GM12878 (cell line): ENCODE data around the gene THY1. TPM values are rescaled to one million over a fixed set of nuclear protein-coding genes. Genes with fewer than 3 reads are reported as not detected.
"Not testable (repeated sequence)": the region's sequence is repeated elsewhere in the genome, so short reads cannot be mapped to it uniquely, and the experiment has no call there.

Experiments used
- ATAC-seq: fragments of 200-7000 bp; cut with Tn5 transposase; 3 replicates; pipeline ENCODE4 v1.9.1; 2020; ENCODE audit warnings: mild to moderate bottlenecking, moderate library complexity
- BruUV-seq: library from RNA; stranded (reverse); fragments of 400-500 nt; replicated peaks from 2 replicates; lab custom pipeline; 2021; lab: Mats Ljungman, UMichigan
- CTCF ChIA-PET: fragments of 300-600 bp; sonication (Branson Sonifier 250); formaldehyde crosslinking; extraction: SDS; loops from one replicate; lab custom pipeline; 2021; ENCODE audit warnings: inconsistent platforms; lab: Yijun Ruan, JAX
- POLR2A ChIA-PET: fragments of 350-600 bp; formaldehyde crosslinking; extraction: SDS; loops from one replicate; lab custom pipeline; 2021; ENCODE audit warnings: inconsistent platforms; lab: Charles Lee
- RAD21 ChIA-PET: fragments of 300-600 bp; sonication (Branson Sonifier 250); formaldehyde crosslinking; loops from one replicate; lab custom pipeline; 2023; ENCODE audit warnings: antibody characterized with exemption; ENCODE audit not compliant: unreplicated experiment; lab: Charles Lee
- SMC1A ChIA-PET: fragments of 300-600 bp; sonication (Branson Sonifier 250); formaldehyde crosslinking; loops from one replicate; lab custom pipeline; 2023; ENCODE audit not compliant: unreplicated experiment, uncharacterized antibody; lab: Charles Lee
- DNase-seq: peaks from one replicate; pipeline ENCODE4 v3.0.0-alpha.2; 2011; ENCODE audit warnings: low read depth, low spot score
- FAIRE-seq: peaks from 3 replicates; lab custom pipeline; 2011; peaks lifted over from hg19 to GRCh38; lab: Jason Lieb, UNC
- H2AFZ ChIP-seq: 2 replicates; pipeline ENCODE4 v1.6.0; 2011; ENCODE audit warnings: low read depth, low read length, control low read depth; ENCODE audit not compliant: control insufficient read depth
- H3K27ac ChIP-seq: 2 replicates; pipeline ENCODE4 v1.5.1; 2011; ENCODE audit warnings: control low read depth; ENCODE audit not compliant: control insufficient read depth, insufficient read depth
- H3K27me3 ChIP-seq, 2 experiments: replicated peaks in 1 of 2; 2 replicates each; pipeline versions ENCODE4 v1.6.0 to v1.6.1; 2011; ENCODE audit warnings: low read length in 1 of 2; ENCODE audit not compliant: control insufficient read depth in 2 of 2, insufficient read depth in 2 of 2
- H3K36me3 ChIP-seq, 2 experiments: 2 replicates each; pipeline ENCODE4 v1.5.1; 2011; ENCODE audit warnings: low read length in 1 of 2; ENCODE audit not compliant: control insufficient read depth in 2 of 2, insufficient read depth in 2 of 2
- H3K4me1 ChIP-seq: 2 replicates; pipeline ENCODE4 v1.6.1; 2011; ENCODE audit warnings: mild to moderate bottlenecking, low read length, moderate library complexity, mixed read lengths; ENCODE audit not compliant: control insufficient read depth, insufficient read depth
- H3K4me2 ChIP-seq: 2 replicates; pipeline ENCODE4 v1.6.0; 2011; ENCODE audit warnings: control low read depth; ENCODE audit not compliant: control insufficient read depth, insufficient read depth
- H3K4me3 ChIP-seq: fragments of 200-600 bp; sonication (generic); 2 replicates; pipeline ENCODE4 v1.5.1; 2016
- H3K79me2 ChIP-seq: 2 replicates; pipeline ENCODE4 v1.6.0; 2011; ENCODE audit warnings: low read length; ENCODE audit not compliant: control insufficient read depth, insufficient read depth
- H3K9ac ChIP-seq: 2 replicates; pipeline ENCODE4 v1.8.0; 2011; ENCODE audit warnings: low read length, control low read depth, mixed read lengths; ENCODE audit not compliant: control insufficient read depth, insufficient read depth
- H3K9me3 ChIP-seq: replicated peaks from 3 replicates; pipeline ENCODE4 v1.5.1; 2011; ENCODE audit warnings: mild to moderate bottlenecking, low read length; ENCODE audit not compliant: control insufficient read depth, insufficient read depth
- H4K20me1 ChIP-seq: 2 replicates; pipeline ENCODE4 v1.6.0; 2011; ENCODE audit not compliant: control insufficient read depth, insufficient read depth
- NFXL1 ChIP-seq: fragments of 450-650 bp; IDR thresholded peaks from 2 replicates; pipeline ENCODE4 v1.6.1; 2017; ENCODE audit warnings: antibody characterized with exemption, mild to moderate bottlenecking, borderline replicate concordance
- ZNF384 ChIP-seq: IDR thresholded peaks from 2 replicates; pipeline ENCODE4 v1.6.1; 2012; ENCODE audit warnings: low read depth, mild to moderate bottlenecking, low read length, improper control_type of control experiment, borderline replicate concordance
- WGBS: methylation state at CpG from one replicate; pipeline ENCODE4 v1.1.6; 2016; ENCODE audit warnings: low lambda C conversion rate; ENCODE audit not compliant: insufficient replicate concordance, insufficient coverage; ENCODE audit errors: missing lambda C conversion rate; 5-methylcytosine and 5-hydroxymethylcytosine counted together
- in situ Hi-C: fragments of 300-500 bp; cut with MboI; formaldehyde crosslinking; loops from 9 replicates; pipeline ENCODE4 v1.14.3; 2018; ENCODE audit warnings: mixed read lengths
- intact Hi-C: fragments of 100-400 bp; cut with micrococcal nuclease; formaldehyde crosslinking; loops from one replicate; pipeline ENCODE4 v1.14.2; 2022; ENCODE audit not compliant: unreplicated experiment
- polyA plus RNA-seq, 11 experiments: library from polyadenylated mRNA; depleted of rRNA in 4 of 11; unstranded in 6 of 11; stranded (reverse) in 5 of 11; fragments of >200 nt; fragmentation: Nextera tagmentation in 4 of 11; fragmentation: Illumina TruSeq in 1 of 11; extraction: Ambion mirVana in 4 of 11; extraction: Trizol in 1 of 11; gene quantifications; 1 replicate in 1 of 11; 2 replicates in 10 of 11; pipeline versions ENCODE4 v1.2.1 to v1.2.3, GENCODE V29; 2011 to 2016; ENCODE audit warnings: inconsistent platforms in 2 of 11, missing spikeins in 2 of 11, low read depth in 1 of 11
- total RNA-seq, 4 experiments: library from RNA; depleted of rRNA in 3 of 4; stranded (reverse); fragments of >200 nt in 3 of 4; fragmentation: Illumina TruSeq in 1 of 4; extraction: Trizol in 1 of 4; gene quantifications; 2 replicates each; pipeline versions ENCODE4 v1.2.1 to v1.2.3, GENCODE V29; 2013 to 2021

THY1 gene
- total and polyA plus RNA-seq, 10 of the 15 experiments (the other 5 are each of a cell fraction or from before 2014, with no cell fraction given): 0.86 to 20.1 (median 3.2) TPM

DNA sequence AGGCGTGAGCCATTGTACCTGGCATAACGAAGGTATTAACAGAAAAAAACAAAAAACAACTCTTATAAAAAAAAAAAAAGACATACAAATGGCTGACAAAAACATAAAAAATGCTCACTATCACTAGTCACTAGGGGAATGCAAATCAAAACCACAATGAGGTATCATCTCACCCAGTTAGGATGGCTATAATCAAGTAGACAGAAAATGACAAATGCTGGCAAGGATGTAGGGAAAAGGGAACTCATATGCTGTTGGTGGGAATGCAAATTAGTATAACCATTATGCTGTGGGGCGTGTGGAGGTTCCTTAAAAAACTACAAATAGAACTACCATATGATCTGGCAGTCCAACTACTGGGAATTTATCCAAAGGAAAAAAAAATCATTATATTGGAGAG lies 17.0 kb downstream of the THY1 start:
- FAIRE-seq: no peak
- no TSS peak for BruUV-seq

DNA sequence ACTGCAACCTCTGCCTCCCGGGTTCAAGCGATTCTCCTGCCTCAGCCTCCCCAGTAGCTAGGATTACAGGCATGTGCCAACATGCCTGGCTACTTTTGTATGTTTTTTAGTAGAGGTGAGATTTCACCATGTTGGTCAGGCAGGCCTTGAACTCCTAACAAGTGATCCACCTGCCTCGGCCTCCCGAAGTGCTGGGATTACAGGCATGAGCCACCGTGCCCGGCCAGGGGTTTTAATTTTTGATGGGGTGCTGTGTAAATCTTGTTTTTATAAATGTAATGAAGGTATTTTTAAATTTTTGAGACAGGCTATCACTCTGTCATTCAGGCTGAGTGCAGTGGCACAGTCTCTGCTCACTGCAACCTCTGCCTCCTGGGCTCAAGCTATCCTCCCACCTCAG lies 17.5 kb downstream of the THY1 start:
- H3K4me2 ChIP-seq, ATAC-seq, in situ Hi-C loops, DNase-seq, H3K79me2 ChIP-seq, H4K20me1 ChIP-seq, intact Hi-C loops, H3K27me3 ChIP-seq, BruUV-seq, RAD21 ChIA-PET, POLR2A ChIA-PET, H3K9ac ChIP-seq, H3K36me3 ChIP-seq, H3K27ac ChIP-seq, H3K4me3 ChIP-seq, H3K4me1 ChIP-seq, FAIRE-seq, H3K9me3 ChIP-seq, H2AFZ ChIP-seq: not testable (repeated sequence)
- ChIA-PET SMC1A (interaction anchor here (0.8 kb wide), 1 partner anchor 42 kb away, joined by 3 read pairs; no protein-coding TSS in a partner anchor), CTCF (interaction anchor here (0.6 to 1.0 kb wide), 2 partner anchors 67 to 96 kb away, joined by 3 to 5 read pairs; no protein-coding TSS in a partner anchor)
- 58% methylated on average over 6 of the region's 6 CpGs for WGBS

More for the DNA sequence above, 17.0 kb downstream of the THY1 start:
- Histone ChIP-seq H3K9me3 (no peaks in the 10 kb centered on the region), H3K4me3 (no peak overlapping the region), H3K79me2 (no peaks in the 10 kb centered on the region), H3K9ac (no peak overlapping the region), H2AFZ (no peak overlapping the region), H3K27ac (no peak overlapping the region), H3K4me2 (no peak overlapping the region), H3K4me1 (no peaks in the 10 kb centered on the region), H3K27me3 (no peaks in the 10 kb centered on the region), H3K36me3 (no peaks in the 10 kb centered on the region), H4K20me1 (no peaks in the 10 kb centered on the region)
- TF ChIP-seq ZNF384 (0 out of 2 replicates have a peak, but pooled peaks have one; percentile 18), NFXL1 (no peak)
- RAD21 ChIA-PET: no interaction called here
- intact Hi-C loops: no loop called here
- SMC1A ChIA-PET: no interaction called here
- POLR2A ChIA-PET: interaction anchor here (0.6 kb wide), 1 partner anchor 291 kb away, joined by 4 read pairs; no protein-coding TSS in a partner anchor
- WGBS: 5% methylated on average over 3 of the region's 3 CpGs
- ATAC-seq (no peak), DNase-seq (no peak)
- CTCF ChIA-PET: interaction anchor here (1.6 kb wide), 1 partner anchor 68 kb away, joined by 4 read pairs; no protein-coding TSS in a partner anchor
- in situ Hi-C loops: no loop called here
